GM10847 (cell line): ENCODE measurements around the gene ABHD2.

Experiments
- POLR2A ChIP-seq: IDR thresholded peaks from 2 replicates; pipeline ENCODE4 v1.6.1; 2011; ENCODE audit not compliant: insufficient read length; ENCODE audit errors: extremely low read depth

Gene ABHD2

GRCh38 chr15:89227425-89227824, 139.2 kb downstream of the ABHD2 start:
- no peak for TF ChIP-seq POLR2A

GRCh38 chr15:89230277-89230676, 142.0 kb downstream of the ABHD2 start:
- TF ChIP-seq POLR2A = no peak

GRCh38 chr15:89231832-89232231, 143.6 kb downstream of the ABHD2 start:
- TF ChIP-seq POLR2A = no peak

- no peak for TF ChIP-seq POLR2A
These were observed 154.9 kb downstream of the ABHD2 start for GRCh38 chr15:89243046-89243690.

- peak; percentile 48 for TF ChIP-seq POLR2A
These were observed 155.7 kb downstream of the ABHD2 start, which contains the start of gene FANCI for GRCh38 chr15:89243691-89244573. FANCI (plus strand) TSS chr15:89243979; CDS start chr15:89247648, 3,669 bp downstream.

GRCh38 chr15:89244574-89244903, 156.3 kb downstream of the ABHD2 start:
- no peak for TF ChIP-seq POLR2A

- TF ChIP-seq POLR2A = no peak
These were observed 159.2 kb downstream of the ABHD2 start for GRCh38 chr15:89247446-89247845.

- TF ChIP-seq POLR2A = no peak
These were observed 160.3 kb downstream of the ABHD2 start for GRCh38 chr15:89248584-89248983.
